ENCODE data around the gene TMEM168. TPM values are rescaled to one million over a fixed set of nuclear protein-coding genes. Genes with fewer than 3 reads are reported as not detected.

The TMEM168 gene
- total RNA-seq, 1 experiment from 2014 or later, result 13.9 TPM

DNA sequence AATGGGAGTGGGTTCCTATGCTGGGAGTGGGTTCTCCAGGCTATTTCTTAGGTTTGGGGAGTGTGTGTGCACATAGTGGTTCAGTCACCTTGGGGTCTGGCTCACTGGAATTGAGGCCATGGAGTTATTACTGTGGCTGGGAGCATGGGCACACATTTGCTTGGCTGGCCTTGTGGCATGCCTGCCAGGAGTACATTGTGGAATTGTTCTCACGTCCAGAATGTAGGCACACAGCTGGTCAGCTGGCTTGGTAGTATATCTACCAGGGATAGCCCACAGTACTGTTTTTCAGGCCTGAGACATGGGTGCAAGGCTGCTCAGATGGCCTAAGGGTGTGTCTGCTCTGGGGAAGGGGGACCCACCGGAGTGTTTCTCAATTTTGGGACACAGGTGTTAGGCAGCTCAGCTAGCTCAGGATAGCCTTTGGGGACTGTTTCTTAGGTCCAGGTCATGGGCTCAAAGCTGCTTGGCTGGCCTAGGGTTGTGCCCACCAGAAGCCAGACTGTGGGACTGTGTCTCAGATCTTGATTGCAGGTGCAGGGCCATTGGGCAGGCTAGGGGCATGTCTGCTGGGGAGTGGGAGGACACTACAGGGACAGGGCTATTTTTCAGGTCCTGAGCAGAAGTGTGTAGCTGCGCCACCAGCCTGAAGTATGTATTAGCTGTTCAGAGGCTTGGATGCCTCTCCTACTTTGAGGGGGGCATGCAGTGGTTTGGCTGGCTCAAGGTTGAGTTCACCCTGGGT is 50.6 kb downstream of the TMEM168 start:
- H3K9me3 ChIP-seq (ENCODE audit: control insufficient read depth, low read depth, low read length), result no peaks in the 10 kb centered on the region
- H4K8ac ChIP-seq (replicated peaks; ENCODE audit: insufficient read length, low read depth, low read length), result no peak overlapping the region
- H2AFZ ChIP-seq (ENCODE audit: low read length), result no peak overlapping the region
- H2BK120ac ChIP-seq (ENCODE audit: low read depth, low read length, poor library complexity, severe bottlenecking), result no peak overlapping the region
- no peak overlapping the region for H4K91ac ChIP-seq (ENCODE audit: insufficient read length, low read depth, low read length)
- H3K18ac ChIP-seq (ENCODE audit: insufficient read length, low read depth, low read length), result no peak overlapping the region
- H3K27ac ChIP-seq (ENCODE audit: insufficient read length, low read depth, low read length), result no peak overlapping the region
- no peak for DNase-seq
- no peak overlapping the region for H2BK12ac ChIP-seq (ENCODE audit: insufficient read length, low read depth, low read length)
- Mint-ChIP-seq H3K4me3 (no peak overlapping the region), H3K9me3 (peaks cover 15 to 16% of the 10 kb centered on the region in 2 experiments; a peak in 4 of 5 replicates), H3K27me3 (ENCODE audit: low read depth) (no peaks in the 10 kb centered on the region), H3K36me3 (ENCODE audit: insufficient read depth in 1 of 3, low read depth in 3 of 3) (peaks cover 0 to 8% (median 6%) of the 10 kb centered on the region in 3 experiments; a peak in 2 of 7 replicates), H3K4me1 (no peaks in the 10 kb centered on the region), H3K27ac (no peak overlapping the region)
- TF ChIP-seq, protein P1, sequence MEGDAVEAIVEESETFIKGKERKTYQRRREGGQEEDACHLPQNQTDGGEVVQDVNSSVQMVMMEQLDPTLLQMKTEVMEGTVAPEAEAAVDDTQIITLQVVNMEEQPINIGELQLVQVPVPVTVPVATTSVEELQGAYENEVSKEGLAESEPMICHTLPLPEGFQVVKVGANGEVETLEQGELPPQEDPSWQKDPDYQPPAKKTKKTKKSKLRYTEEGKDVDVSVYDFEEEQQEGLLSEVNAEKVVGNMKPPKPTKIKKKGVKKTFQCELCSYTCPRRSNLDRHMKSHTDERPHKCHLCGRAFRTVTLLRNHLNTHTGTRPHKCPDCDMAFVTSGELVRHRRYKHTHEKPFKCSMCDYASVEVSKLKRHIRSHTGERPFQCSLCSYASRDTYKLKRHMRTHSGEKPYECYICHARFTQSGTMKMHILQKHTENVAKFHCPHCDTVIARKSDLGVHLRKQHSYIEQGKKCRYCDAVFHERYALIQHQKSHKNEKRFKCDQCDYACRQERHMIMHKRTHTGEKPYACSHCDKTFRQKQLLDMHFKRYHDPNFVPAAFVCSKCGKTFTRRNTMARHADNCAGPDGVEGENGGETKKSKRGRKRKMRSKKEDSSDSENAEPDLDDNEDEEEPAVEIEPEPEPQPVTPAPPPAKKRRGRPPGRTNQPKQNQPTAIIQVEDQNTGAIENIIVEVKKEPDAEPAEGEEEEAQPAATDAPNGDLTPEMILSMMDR (conservative IDR thresholded peaks at IDR 0.05), result no peak
- no CpG with 5 or more reads among the region's 3 CpGs for WGBS (ENCODE audit: extremely low coverage, insufficient read length, low lambda C conversion rate)
- no peak overlapping the region for H4K5ac ChIP-seq (ENCODE audit: insufficient read length, low read depth, low read length)
- no peak overlapping the region for H3T11ph ChIP-seq (ENCODE audit: low read length)
- H3K4me1 ChIP-seq (ENCODE audit: insufficient read depth, low read length), result no peaks in the 10 kb centered on the region
- no peak overlapping the region for H3K23ac ChIP-seq (ENCODE audit: insufficient read length, low read depth, low read length)
- H2BK15ac ChIP-seq (ENCODE audit: low read depth, low read length), result no peak overlapping the region
- H3K4me2 ChIP-seq (ENCODE audit: insufficient read depth, insufficient read length, low read length), result no peak overlapping the region
- H3K4ac ChIP-seq (ENCODE audit: low read depth, low read length), result no peak overlapping the region
- H3K79me2 ChIP-seq (ENCODE audit: insufficient read depth, low read length), result no peaks in the 10 kb centered on the region
- H3K27me3 ChIP-seq (ENCODE audit: insufficient read depth, low read length), result no peaks in the 10 kb centered on the region
- no peak overlapping the region for H2BK20ac ChIP-seq (ENCODE audit: low read depth, low read length, poor library complexity, severe bottlenecking)
- H2AK5ac ChIP-seq (ENCODE audit: insufficient read length, low read length), result no peak overlapping the region
- H2BK5ac ChIP-seq (ENCODE audit: insufficient read length, low read length), result no peak overlapping the region
- no peaks in the 10 kb centered on the region for H3K79me1 ChIP-seq (ENCODE audit: insufficient read depth, low read depth, low read length, poor library complexity, severe bottlenecking)
- H4K20me1 ChIP-seq (ENCODE audit: control insufficient read depth, insufficient read depth, insufficient read length), result no peaks in the 10 kb centered on the region
- H3K14ac ChIP-seq (ENCODE audit: insufficient read depth, low read length), result no peak overlapping the region; the same call in 1 of the 2 replicates
- H3K56ac ChIP-seq (ENCODE audit: insufficient read length, low read depth, low read length), result no peak overlapping the region
- no peaks in the 10 kb centered on the region for H3K23me2 ChIP-seq (ENCODE audit: insufficient read length, low read depth, low read length, poor library complexity, severe bottlenecking)
- no peak overlapping the region for H3K9ac ChIP-seq (ENCODE audit: extremely low read depth, insufficient read length, low read length)
